Loucy (cell line): Measurements from ENCODE around the gene DCAF6.

ENCODE experiments used
- EZH2phosphoT487 ChIP-seq: fragments of 200-600 bp; IDR thresholded peaks from 2 replicates; pipeline ENCODE4 v1.6.1; 2018; ENCODE audit warnings: antibody characterized with exemption, mild to moderate bottlenecking, moderate library complexity, borderline replicate concordance
- TF ChIP-seq, protein P1 (sequence below): fragments of 200-600 bp; sonication (generic); conservative IDR thresholded peaks from 2 replicates; pipeline ENCODE4 v1.5.1; 2014; ENCODE audit warnings: mild to moderate bottlenecking, antibody characterized with exemption, low read length

DNA sequence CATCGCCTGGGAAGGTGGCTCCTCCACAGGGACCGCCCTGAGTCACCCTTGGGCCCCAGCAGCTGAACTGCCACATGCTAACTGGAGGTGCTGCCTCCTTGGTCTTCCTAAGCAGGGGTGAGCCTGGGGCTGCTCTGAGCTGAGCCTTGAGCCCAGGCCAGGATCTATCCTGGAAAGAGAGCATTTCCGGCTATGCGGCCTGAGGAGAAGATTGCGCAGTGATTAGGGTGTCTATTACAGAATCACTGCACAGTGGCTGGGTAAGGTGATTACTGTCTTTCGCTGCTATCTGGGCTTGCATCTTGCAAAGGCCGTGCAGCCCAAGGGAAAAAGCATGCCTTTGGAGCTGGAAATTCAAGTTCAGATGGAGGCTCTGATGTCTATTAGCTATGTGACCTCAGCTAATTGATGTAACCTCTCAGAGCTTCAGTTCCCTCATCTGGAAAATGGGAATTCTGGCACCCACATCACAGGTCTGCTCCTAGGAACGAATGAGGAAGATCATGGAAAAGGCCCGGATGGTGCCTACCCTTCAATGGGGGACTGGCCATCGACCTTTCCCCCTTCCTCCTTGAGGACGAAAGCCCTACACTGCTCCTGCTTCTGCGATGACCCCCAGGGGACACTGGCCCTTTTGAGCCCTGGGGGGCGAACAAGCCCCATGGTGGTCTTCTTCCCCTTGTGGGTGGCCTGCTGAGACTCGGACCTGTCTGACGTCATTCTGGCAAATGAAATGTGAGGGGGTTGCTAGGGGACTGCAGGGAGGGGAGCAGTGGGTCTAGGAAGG is 162.2 kb downstream of the DCAF6 start:
- TF ChIP-seq, protein P1, sequence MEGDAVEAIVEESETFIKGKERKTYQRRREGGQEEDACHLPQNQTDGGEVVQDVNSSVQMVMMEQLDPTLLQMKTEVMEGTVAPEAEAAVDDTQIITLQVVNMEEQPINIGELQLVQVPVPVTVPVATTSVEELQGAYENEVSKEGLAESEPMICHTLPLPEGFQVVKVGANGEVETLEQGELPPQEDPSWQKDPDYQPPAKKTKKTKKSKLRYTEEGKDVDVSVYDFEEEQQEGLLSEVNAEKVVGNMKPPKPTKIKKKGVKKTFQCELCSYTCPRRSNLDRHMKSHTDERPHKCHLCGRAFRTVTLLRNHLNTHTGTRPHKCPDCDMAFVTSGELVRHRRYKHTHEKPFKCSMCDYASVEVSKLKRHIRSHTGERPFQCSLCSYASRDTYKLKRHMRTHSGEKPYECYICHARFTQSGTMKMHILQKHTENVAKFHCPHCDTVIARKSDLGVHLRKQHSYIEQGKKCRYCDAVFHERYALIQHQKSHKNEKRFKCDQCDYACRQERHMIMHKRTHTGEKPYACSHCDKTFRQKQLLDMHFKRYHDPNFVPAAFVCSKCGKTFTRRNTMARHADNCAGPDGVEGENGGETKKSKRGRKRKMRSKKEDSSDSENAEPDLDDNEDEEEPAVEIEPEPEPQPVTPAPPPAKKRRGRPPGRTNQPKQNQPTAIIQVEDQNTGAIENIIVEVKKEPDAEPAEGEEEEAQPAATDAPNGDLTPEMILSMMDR = no peak
- no peak for TF ChIP-seq EZH2phosphoT487
